ENCODE results near the gene MIPOL1. TPM values are rescaled to one million over a fixed set of nuclear protein-coding genes. Genes with fewer than 3 reads are reported as not detected.
A peak's percentile ranks its signal among the peaks of the same experiment; 100 is the strongest.
"Not testable (repeated sequence)": the region's sequence is repeated elsewhere in the genome, so short reads cannot be mapped to it uniquely, and the experiment has no call there.

MIPOL1 gene, protein sequence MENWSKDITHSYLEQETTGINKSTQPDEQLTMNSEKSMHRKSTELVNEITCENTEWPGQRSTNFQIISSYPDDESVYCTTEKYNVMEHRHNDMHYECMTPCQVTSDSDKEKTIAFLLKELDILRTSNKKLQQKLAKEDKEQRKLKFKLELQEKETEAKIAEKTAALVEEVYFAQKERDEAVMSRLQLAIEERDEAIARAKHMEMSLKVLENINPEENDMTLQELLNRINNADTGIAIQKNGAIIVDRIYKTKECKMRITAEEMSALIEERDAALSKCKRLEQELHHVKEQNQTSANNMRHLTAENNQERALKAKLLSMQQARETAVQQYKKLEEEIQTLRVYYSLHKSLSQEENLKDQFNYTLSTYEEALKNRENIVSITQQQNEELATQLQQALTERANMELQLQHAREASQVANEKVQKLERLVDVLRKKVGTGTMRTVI
- polyA plus RNA-seq (ENCODE audit: insufficient read length): 4.9 TPM

DNA sequence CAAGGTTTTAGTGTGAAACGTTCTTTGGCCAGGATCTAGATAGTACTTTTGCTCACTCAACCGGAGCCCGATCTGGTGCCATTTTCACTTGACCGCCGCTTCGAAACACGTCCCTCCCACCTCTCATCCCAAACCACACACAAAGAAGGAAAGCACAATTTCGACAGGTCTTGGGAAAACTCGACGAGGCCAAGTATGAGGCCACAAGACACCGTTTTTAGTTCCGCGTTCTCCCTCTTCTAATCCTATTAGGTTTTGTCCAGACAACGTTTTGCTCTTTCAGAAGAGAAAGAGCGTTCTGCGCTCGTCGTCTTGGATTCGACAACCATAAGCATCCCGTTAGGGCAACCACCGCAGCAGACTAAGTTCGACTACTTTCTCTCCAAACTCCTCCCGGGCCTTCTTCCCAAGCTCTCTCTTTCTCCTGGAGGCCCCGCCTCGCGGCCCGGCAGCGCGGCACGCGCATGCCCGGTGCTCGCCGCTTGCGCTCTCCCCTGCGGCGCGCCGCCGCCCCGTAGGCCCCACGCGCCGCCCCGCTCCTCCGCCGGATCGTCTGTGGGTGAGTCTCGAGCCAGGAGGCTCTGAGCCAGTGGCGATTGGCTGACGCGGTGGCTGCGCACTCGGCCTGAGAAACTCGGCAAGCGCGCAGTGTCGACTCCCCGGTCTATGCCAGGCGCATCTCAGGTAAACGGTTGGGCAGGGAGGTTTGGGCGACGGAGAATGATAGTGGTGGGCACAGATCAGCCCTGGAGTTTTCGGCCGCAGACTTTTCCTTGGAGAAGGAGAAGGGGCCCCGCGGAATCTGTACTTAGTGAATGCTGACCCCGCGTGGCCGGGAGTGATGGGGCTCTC, at the start of gene MIPOL1:
MIPOL1 (plus strand) TSS at position 517 of the 852 bp plus-strand sequence. CDS start 49,952 bp downstream, outside the sequence.
- peak; percentile 89 for DNase-seq

DNA sequence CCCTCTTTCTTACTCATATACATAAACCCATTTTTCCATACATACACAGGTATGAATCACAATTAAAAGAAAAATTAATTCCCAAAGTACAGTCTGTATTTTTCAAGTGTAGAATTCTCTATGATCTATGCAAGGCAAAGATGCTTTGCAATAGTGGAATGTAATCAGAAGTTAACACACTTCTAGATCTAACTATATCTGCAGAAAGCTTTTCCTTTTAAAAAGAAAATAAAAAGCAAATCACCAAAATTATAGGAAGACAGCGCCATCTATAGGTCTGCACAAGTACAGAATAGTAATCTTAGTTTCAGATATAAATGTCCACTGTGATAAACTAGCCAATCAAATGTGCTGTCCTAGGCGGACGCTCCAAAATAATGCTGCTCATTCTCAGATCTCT, 47.3 kb upstream of the MIPOL1 start:
- DNase-seq: peak; percentile 26

DNA sequence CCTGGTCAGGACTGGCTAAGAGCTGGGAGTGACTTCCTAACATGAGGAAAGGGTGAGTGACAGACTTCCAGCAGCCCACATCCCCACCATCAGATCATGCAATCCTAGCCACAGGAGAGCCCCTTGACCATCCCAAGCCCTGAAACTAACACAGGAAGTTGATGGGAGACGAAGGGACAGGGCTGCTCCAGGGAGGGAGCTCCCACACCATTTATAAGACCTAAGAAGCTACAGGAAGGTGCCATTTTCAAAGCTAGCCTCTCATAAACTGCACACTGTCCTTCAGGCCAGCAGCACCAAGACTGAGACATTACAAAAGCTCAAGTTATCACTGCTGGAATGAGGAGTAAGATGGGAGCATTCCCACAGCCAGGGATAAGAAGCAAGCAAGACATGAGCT, 44.7 kb upstream of the MIPOL1 start:
- DNase-seq: no peak

DNA sequence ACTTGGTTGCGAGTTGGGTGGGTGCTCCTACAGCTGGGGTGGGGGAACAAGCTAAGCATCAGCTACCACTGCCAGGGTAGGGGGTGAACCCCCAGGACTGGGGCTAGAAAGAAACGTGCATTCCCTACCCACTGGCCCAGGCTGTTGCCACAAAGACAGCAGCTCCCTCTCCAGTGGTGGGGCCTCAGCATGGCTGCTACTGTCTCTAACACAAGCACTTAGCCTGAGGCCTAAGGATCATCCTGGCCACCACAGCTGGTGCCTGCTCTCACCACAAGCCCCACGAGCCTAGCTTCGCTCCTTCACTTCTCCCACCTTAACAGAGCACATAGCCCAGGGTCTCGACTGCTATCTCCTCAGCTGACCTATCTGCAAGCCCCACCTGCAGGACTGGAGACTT, 44.3 kb upstream of the MIPOL1 start:
- DNase-seq: no peak

DNA sequence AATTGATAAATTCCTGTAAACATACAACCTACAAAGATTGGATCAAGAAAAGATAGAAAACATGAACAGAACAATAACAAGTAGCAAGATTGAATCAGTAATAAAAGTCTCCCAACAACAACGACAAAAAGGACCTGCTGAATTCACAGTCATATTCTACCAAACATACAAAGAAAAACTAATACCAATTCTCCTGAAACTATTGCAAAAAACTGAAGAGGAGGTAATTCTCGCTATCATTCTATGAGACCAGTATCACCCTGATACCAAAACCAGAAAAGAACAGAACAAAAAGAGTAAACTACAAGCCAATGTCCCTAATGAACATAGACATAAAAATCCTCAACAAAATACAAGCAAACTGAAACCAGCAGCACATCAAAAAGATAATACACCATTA, 39.8 kb upstream of the MIPOL1 start:
- DNase-seq: no peak

DNA sequence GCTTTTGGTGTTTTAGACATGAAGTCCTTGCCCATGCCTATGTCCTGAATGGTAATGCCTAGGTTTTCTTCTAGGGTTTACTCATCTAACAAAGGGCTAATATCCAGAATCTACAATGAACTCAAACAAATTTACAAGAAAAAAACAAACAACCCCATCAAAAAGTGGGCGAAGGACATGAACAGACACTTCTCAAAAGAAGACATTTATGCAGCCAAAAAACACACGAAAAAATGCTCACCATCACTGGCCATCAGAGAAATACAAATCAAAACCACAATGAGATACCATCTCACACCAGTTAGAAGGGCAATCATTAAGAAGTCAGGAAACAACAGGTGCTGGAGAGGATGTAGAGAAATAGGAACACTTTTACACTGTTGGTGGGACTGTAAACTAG, 35.4 kb upstream of the MIPOL1 start:
- not testable (repeated sequence) for DNase-seq

DNA sequence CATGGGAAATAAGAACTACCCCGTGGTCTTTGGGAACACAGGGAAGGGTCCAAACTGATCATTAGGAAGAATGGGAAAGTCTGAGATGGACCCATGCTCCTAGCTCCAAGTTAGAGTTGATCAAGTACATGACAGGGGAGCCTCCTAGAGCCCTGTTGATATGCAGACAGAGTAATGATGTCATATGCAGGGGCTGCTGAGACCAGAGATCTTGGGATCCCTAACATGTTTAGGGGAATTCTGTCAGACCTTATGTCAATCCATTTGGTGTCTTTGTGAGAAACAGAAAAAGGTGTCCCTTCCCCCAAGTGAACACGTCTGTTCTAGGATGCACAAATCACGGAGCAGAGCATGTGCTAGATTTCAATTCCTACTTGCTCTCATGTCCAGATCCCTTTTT, 31.9 kb upstream of the MIPOL1 start:
- no peak for DNase-seq

DNA sequence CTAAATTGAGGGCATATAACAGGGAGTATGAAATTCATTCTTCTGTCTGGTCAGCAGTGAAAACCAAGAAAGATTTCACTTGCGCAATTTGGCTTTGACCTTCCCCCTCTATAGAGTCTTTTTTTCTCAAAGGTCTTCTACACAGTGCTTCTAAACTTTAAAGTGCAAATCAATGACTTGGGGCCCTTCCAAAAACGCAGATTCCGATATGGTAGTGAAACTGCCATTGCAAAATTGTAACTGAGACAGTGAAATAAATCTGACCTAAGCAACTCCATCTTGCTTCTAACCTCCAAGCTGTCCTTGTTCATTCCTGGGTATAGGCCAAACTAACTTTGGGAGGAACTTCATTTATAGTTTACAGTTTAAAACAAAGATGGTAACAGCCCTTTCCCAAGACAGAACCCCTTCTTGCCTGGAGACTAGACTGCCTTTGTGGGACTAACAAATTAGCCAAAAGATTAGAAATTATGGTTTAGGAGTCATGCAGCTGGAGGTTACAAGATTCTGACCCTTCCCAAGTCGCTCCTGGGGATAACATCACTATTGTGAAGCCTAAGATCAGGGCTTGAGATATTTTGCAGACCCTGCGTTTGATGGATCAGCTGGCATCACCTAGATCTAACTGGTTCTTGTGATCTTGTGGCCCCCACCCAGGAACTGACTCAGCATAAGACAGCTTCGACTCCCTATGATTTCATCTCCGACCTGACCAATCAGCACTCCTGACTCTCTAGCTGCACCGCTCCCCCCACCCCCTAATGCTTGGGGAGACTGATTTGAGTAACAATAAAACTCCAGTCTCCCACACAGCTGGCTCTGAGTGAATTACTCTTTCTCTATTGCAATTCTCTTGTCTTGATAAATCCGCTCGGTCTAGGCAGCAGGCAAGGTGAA, 30.3 kb upstream of the MIPOL1 start:
- no peak for DNase-seq

DNA sequence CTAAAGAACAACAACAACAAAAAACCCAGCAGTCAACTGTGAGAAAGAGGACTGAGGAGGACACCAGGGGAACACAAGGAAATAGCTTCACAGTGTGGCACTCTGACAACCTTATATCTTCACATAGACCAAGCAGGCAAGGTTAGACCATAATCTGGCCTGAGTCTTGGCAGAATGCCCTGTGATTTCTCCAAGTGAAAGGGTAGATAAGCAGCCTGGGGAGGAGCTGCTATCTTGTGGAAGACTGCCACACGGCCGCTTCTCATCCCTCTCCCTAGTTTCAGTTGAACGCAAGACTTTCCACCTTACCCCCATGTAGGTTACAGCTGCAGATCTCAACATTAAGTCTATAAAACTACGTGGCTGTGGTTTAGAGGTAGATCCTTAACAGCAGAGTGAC, 29.0 kb upstream of the MIPOL1 start:
- DNase-seq: no peak

DNA sequence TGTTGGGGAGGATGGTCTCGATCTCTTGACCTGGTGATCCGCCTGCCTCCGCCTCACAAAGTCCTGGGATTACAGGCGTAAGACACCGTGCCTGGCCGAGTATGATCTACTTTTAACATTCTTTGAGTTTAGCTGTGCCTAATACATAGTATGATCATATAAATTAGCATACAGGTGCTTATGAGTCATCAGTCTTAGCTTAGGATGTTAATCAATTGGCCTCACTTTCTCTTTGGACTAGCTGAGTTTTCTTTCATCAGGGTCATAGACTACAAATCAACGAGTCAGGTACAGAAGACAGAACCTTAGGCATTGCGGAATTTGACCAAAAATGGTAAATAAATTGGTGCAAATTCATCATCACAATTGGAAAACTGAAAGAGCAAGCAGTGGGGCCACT, 27.5 kb upstream of the MIPOL1 start:
- no peak for DNase-seq

DNA sequence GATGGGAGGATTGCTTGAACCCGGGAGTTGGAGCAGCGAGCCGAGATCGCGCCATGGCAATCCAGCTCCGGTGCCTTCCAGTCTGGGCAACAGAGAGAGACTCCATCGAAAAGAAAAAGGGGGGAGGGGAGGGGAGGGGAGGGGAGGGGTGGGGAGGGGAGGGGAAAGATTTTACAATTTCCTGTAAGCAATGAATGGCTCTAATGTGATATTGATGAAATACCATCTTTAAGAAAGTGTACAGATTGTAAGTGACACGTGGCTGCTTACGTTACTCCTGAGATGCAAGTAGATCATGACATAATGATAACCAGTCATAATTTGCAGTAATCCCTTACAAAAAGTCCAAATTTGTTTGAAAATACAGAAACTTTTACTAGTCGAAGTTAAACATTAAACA, 26.7 kb upstream of the MIPOL1 start:
- no peak for DNase-seq

DNA sequence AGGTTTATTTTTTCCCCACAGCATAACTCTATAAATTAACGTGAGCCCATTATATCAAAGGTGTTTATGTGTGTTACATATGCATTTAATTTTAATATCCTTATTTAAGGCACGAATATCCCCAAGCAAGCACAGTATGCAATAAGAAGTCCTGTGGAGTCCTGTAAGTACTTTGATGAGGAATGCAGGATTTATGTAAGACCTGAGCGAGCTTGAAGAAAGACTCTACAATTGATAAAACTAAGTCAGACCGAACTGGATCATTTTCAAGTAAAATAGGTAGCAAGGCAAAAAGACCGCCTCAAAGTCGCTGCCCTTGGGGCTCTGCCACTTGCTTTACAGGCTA, 26.1 kb upstream of the MIPOL1 start:
- DNase-seq: no peak

DNA sequence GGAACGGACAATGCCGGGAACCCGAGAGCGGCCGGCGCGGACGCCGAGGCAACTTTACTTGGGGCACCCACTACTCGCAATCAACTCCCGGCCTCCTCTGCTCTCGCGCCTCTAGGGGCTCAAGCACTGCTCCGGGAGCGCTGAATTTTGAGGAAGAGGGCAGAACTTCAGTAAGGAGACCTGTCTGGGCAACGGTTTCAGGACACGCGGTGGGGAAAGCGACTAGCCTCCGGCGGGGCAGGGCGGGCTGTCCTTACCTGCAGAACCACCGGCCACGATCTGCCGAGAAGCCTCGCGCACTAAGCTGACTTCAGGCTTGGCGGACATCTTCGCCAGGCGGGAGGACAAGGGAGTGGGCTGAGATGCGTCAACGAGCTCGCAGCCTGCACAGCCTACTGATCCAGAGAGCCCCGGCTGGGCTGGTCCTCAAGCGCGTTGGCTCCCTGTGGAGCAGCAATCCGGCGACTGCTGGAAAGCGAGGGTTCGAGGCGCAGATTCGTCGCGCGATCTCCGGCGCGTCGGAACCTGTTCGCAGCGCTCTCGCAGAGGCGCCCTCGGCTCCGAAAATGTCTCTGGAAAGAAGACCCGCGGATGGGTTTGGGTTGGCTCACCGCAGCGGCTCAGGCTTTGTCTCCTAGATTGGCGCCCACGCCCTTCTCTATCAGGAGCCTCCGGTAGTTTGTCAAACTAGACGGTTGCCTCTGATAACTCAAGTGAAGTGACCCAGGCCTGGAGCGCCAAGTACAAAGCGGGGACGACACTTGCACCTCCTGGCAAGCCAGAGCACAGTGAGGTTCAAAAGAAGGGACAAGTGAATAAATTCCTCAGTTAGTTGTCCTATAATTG, 25.5 kb upstream of the MIPOL1 start, which contains the start of gene SLC25A21:
SLC25A21 (minus strand) TSS at position 583 of the 846 bp plus-strand sequence.
- DNase-seq: peak; percentile 77

DNA sequence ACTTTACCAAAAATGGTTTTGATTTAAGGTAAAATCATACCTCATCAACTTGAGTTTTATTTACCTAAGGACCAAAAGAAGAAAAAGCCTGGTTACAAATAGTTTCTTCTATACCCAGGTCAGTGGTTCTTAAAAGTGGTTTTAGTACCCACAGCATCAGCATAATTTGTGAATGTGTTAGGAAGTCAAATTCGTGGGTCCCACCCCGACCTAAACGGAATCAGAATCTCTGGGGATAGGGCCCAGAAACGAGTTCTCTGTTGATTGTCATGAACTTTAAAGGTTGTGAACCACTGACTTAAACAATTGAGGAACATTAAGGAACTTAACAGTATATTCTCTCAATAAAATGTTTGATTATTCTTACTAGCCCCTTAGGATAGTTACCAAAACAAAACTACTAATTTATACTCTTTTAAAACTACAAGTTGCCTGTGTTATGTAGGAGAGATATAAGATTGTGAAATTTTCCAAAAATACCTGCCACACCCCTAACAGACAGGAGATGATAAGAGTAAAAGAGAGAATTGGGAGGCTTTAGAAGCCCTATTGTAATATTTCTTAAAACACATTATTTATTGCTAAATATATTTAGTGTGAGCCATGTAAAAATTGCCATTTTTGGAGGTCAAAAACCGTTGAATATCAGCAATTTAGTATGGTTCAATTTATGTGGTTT, 24.7 kb upstream of the MIPOL1 start:
- DNase-seq: no peak

DNA sequence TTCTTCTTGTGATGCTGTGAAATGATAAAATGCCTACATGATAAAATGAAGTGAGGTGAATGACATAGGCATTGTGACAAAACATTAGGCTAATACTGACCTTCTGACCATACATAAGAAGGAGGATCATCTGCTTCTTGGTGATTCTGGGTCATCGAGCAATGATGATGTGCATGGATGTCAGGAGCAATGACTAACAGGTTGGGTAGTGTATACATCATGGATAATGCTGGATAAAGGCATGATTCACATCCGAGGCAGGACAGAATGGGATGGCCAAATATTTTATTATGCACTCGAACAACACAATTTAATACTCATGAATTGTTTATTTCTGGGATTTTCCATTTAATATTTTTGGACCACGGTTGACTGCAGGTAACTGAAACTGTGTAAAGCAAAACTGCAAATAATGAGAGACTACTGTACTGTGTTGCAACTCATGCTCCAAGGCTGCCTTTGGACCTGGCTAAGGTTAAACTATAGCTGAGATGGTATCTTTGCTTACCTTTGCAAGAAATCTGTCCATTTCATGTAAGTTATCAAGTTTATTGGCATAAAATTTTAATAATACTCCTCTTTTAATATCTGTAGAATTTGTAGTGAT, 17.7 kb upstream of the MIPOL1 start:
- DNase-seq: no peak

DNA sequence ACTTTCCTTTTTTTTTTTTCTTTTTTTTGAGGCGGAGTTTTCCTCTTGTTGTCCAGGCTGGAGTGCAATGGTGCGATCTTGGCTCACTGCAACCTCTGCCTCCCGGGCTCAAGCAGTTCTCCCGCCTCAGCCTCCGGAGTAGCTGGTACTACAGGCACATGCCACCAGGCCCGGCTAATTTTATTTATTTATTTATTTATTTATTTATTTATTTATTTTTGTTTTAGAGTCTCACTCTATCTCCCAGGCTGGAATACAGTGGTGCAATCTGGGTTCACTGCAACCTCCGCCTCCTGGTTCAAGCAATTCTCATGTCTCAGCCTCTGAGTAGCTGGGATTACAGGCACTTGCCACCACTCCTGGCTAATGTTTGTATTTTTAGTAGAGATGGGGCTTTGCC, 16.9 kb upstream of the MIPOL1 start:
- not testable (repeated sequence) for DNase-seq

DNA sequence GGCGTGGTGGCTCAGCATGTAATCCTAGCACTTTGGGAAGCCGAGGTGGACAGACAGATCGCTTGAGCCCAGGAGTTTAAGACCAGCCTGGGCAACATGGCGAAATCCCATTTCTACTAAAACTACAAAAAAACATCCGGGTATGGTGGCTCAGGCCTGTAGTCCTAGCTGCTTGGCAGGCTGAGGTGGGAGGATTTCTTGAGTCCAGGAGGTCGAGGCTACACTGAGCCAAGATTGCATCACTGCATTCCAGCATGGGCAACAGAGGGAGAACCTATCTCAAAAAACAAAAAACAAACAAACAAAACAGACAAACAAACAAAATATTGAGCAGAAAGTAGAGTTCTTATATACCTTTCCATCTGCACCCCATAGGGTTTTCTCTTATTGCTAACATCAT, 16.3 kb upstream of the MIPOL1 start:
- no peak for DNase-seq

DNA sequence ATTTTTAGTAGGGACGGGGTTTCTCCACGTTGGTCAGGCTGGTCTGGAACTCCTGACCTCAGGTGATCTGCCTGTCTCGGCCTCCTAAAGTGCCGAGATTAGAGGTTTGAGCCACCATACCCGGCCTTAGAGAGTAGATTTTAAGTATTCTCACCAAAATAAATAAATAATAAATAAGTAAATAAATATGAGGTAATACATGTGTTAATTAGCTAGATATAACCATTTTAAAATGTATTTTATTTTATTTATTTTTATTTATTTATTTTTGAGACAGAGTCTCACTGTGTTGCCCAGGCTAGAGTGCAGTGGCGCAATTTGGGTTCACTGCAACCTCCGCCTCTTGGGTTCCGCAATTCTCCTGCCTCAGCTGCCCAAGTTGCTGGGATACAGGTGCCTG, 13.2 kb upstream of the MIPOL1 start:
- not testable (repeated sequence) for DNase-seq

DNA sequence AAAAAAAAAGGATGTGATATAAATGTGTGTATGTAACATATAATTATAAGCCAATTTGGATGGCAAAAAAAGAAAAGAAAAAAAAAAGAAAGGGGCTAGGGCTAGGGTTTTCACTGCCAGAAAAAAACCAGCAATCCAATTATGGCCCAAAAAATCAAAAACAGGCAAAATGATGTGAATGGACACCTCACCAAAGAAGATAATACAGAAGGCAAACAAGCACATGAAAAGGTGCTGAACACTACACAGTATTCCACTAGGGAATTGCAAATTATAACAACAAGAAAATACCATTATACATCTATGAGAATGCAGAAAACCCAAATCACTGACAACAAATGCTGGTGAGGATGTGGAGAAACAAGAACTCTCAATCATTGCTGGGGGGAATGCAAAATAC, 12.1 kb upstream of the MIPOL1 start:
- DNase-seq: no peak

DNA sequence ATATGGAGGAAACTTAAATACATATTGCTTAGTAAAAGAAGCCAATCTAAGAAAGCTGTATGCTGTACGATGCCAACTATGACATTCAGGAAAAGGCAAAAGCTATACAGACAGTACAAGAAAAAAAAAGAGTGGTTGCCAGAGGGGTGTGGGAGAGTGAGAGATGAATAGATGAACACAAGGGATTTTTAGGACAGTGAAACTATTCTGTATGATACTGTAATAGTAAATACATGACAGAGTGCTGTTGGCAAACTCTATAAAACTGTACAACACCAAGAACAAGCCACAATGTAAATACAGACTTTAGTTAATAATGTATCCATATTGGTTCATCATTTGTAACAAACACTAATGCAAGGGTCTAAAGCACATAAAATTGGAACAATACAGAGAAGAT, 10.9 kb upstream of the MIPOL1 start:
- DNase-seq: no peak

DNA sequence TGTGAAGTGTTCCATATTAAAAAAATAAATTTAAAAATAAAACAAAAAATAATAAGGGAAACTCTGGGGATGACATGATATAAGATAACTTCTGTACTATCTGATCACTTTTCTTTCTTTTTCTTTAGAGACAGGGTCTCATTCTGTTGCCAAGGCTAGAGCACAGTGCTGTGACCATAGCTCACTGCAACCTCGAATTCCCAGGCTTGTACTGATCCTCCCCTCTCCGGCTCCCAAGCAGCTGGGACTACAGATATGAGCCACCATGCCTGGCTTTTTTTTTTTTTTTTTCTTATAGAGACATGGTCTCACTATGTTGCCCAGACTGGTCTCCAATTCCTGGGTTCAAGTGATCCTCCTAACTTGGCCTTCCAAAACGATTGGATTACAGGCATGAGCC, 10.4 kb upstream of the MIPOL1 start:
- no peak for DNase-seq
